Stimulated activated CD4-positive, alpha-beta T cell treated with anti-CD3 and anti-CD28 coated beads, Interleukin-4, amount 100 ng/mL, for 24 hours (primary cell): ENCODE results near the gene LILRA1.
"Not testable (repeated sequence)": the region's sequence is repeated elsewhere in the genome, so short reads cannot be mapped to it uniquely, and the experiment has no call there.

ENCODE experiments used
- DNase-seq: peaks from one replicate; pipeline ENCODE4 v3.0.0-alpha.2; 2020

LILRA1 gene

GRCh38 chr19:54627912-54628311 lies 34.5 kb downstream of the LILRA1 start:
- DNase-seq = not testable (repeated sequence)

- DNase-seq = not testable (repeated sequence)
These were observed 36.8 kb downstream of the LILRA1 start, which contains the start of gene LILRB1 for GRCh38 chr19:54630262-54630661. TSS of gene LILRB1 (plus strand) at chr19:54630484. CDS start at chr19:54631074, 590 bp downstream.

GRCh38 chr19:54630782-54631181 lies 37.4 kb downstream of the LILRA1 start:
- DNase-seq = no peak

- DNase-seq = not testable (repeated sequence)
These were observed 38.3 kb downstream of the LILRA1 start for GRCh38 chr19:54631489-54632337.

GRCh38 chr19:54632517-54632916 lies 39.1 kb downstream of the LILRA1 start:
- not testable (repeated sequence) for DNase-seq

GRCh38 chr19:54633401-54633800 lies 40.0 kb downstream of the LILRA1 start:
- DNase-seq = no peak

- DNase-seq = not testable (repeated sequence)
These were observed 42.6 kb downstream of the LILRA1 start for GRCh38 chr19:54636081-54636480.

GRCh38 chr19:54638683-54639082 lies 45.3 kb downstream of the LILRA1 start:
- no peak for DNase-seq

- DNase-seq = not testable (repeated sequence)
These were observed 49.5 kb downstream of the LILRA1 start for GRCh38 chr19:54642953-54643352.

GRCh38 chr19:54643583-54643982 lies 50.2 kb downstream of the LILRA1 start:
- DNase-seq = not testable (repeated sequence)

GRCh38 chr19:54644056-54644455 lies 50.6 kb downstream of the LILRA1 start:
- DNase-seq = no peak

GRCh38 chr19:54646331-54646841 lies 53.0 kb downstream of the LILRA1 start:
- no peak for DNase-seq

- no peak for DNase-seq
These were observed 54.7 kb downstream of the LILRA1 start for GRCh38 chr19:54648129-54648528.

GRCh38 chr19:54650108-54650655 lies 56.8 kb downstream of the LILRA1 start:
- no peak for DNase-seq
